Sigmoid colon (tissue), 7 donors: ENCODE results near the gene SPATA13. TPM values are rescaled to one million over a fixed set of nuclear protein-coding genes. Genes with fewer than 3 reads are reported as not detected.

Experiments
- DNase-seq: peaks from one replicate; pipeline ENCODE4 v3.0.0-alpha.2; 2019
- H3K27ac ChIP-seq, 4 donors: fragments of 200-600 bp; sonication (generic); one replicate each; pipeline ENCODE4 v1.5.1; 2016 to 2019; ENCODE audit warnings: mild to moderate bottlenecking in 1 of 4
- H3K27me3 ChIP-seq, 3 donors: fragments of 200-600 bp; sonication (generic); one replicate each; pipeline ENCODE4 v1.5.1; 2019; ENCODE audit warnings: mild to moderate bottlenecking in 1 of 3
- H3K36me3 ChIP-seq, 4 donors: fragments of 200-600 bp; sonication (generic); one replicate each; pipeline ENCODE4 v1.5.1; 2016 to 2019
- H3K4me1 ChIP-seq, 4 donors: fragments of 200-600 bp; sonication (generic); one replicate each; pipeline ENCODE4 v1.5.1; 2017 to 2019
- H3K4me3 ChIP-seq, 4 donors: fragments of 200-600 bp; sonication (generic); one replicate each; pipeline ENCODE4 v1.5.1; 2017 to 2019; ENCODE audit warnings: mild to moderate bottlenecking in 2 of 4, moderate library complexity in 1 of 4
- H3K9me3 ChIP-seq, 4 donors: fragments of 200-600 bp in 3 of 4; sonication (generic) in 3 of 4; one replicate each; pipeline versions ENCODE4 v1.5.1 to v1.6.1; 2013 to 2019
- CTCF ChIP-seq, 4 experiments: fragments of 450-650 bp in 3 of 4; fragments of 200-600 bp in 1 of 4; IDR thresholded peaks; one replicate each; pipeline ENCODE4 v1.5.1; 2016 to 2019; ENCODE audit warnings: antibody characterized with exemption in 4 of 4, mild to moderate bottlenecking in 3 of 4, moderate library complexity in 2 of 4
- EP300 ChIP-seq, 4 donors: sonication (generic); formaldehyde crosslinking; IDR thresholded peaks; one replicate each; pipeline ENCODE4 v1.6.1; 2017; ENCODE audit warnings: antibody characterized with exemption in 4 of 4
- POLR2A ChIP-seq, 2 donors: fragments of 450-650 bp; IDR thresholded peaks; one replicate each; pipeline ENCODE4 v1.6.1; 2016; ENCODE audit warnings: antibody characterized with exemption in 2 of 2, mild to moderate bottlenecking in 2 of 2, moderate library complexity in 2 of 2
- POLR2AphosphoS5 ChIP-seq, 4 donors: sonication (generic); formaldehyde crosslinking; IDR thresholded peaks; one replicate each; pipeline ENCODE4 v1.6.1; 2017; ENCODE audit warnings: antibody characterized with exemption in 4 of 4
- WGBS, 2 donors: extraction: QIAGEN DNeasy Blood & Tissue Kit; methylation state at CpG; one replicate each; pipeline ENCODE4 v1.1.7; 2013; 5-methylcytosine and 5-hydroxymethylcytosine counted together
- intact Hi-C: fragments of 100-400 bp; cut with DNase I; formaldehyde crosslinking; loops from one replicate; pipeline ENCODE4 v1.15.1; 2023
- polyA plus RNA-seq, 3 donors: library from polyadenylated mRNA; stranded (reverse); fragments of 200-250 nt; gene quantifications; one replicate each; pipeline ENCODE4 v1.2.3, GENCODE V29; 2013
- total RNA-seq, 4 donors: library from RNA; depleted of rRNA; stranded (reverse); fragments of >200 nt; gene quantifications; one replicate each; pipeline ENCODE4 v1.1.0, GENCODE V29; 2016
- donor health status: healthy with polysubstance abuse.
- donor health status: Bipolar disorder and iron deficiency.
- donor health status: healthy.

The SPATA13 gene
- total and polyA plus RNA-seq, 7 donors = 15.6 to 29.4 (median 18.1) TPM

GRCh38 chr13:24232037-24232436 is 71.5 kb downstream of the SPATA13 start:
- no peaks in the 10 kb centered on the region for H3K27me3 ChIP-seq
- no peaks in the 10 kb centered on the region for H3K36me3 ChIP-seq
- H3K4me3 ChIP-seq = no peak overlapping the region
- peaks cover 0 to 14% (median 10%) of the 10 kb centered on the region in 4 donors for H3K4me1 ChIP-seq
- no peak for TF ChIP-seq EP300 (IDR thresholded peaks at IDR 0.05)
- no peak for TF ChIP-seq POLR2AphosphoS5 (IDR thresholded peaks at IDR 0.05)
- TF ChIP-seq POLR2A (IDR thresholded peaks at IDR 0.05) = no peak
- no peak for TF ChIP-seq CTCF (IDR thresholded peaks at IDR 0.05)
- DNase-seq = no peak
- intact Hi-C loops = no loop called here
- H3K9me3 ChIP-seq = no peaks in the 10 kb centered on the region
- H3K27ac ChIP-seq = no peak overlapping the region
- WGBS, 2 donors = 60 to 87% methylated on average over 5 of the region's 5 CpGs

GRCh38 chr13:24232474-24232873 is 72.0 kb downstream of the SPATA13 start:
- no peak for DNase-seq
- Histone ChIP-seq H3K9me3 (no peaks in the 10 kb centered on the region), H3K27me3 (no peaks in the 10 kb centered on the region), H3K4me1 (peaks cover 0 to 14% (median 10%) of the 10 kb centered on the region in 4 donors), H3K27ac (no peak overlapping the region), H3K4me3 (no peak overlapping the region), H3K36me3 (no peaks in the 10 kb centered on the region)
- intact Hi-C loops = no loop called here
- TF ChIP-seq CTCF (IDR thresholded peaks at IDR 0.05) = no peak
- no peak for TF ChIP-seq POLR2A (IDR thresholded peaks at IDR 0.05)
- no peak for TF ChIP-seq POLR2AphosphoS5 (IDR thresholded peaks at IDR 0.05)
- no peak for TF ChIP-seq EP300 (IDR thresholded peaks at IDR 0.05)
- WGBS, 2 donors = 90 to 93% methylated on average over 3 of the region's 3 CpGs

- H3K36me3 ChIP-seq = no peaks in the 10 kb centered on the region
- H3K4me1 ChIP-seq = peaks cover 0 to 14% (median 10%) of the 10 kb centered on the region in 4 donors
- no peak for DNase-seq
- WGBS, 2 donors = 70 to 74% methylated on average over 4 of the region's 4 CpGs
- intact Hi-C loops = no loop called here
- H3K4me3 ChIP-seq = no peak overlapping the region
- peak overlapping the region in 3 of 4 donors; percentile 15 to 52 (median 19) for H3K27ac ChIP-seq
- H3K27me3 ChIP-seq = no peaks in the 10 kb centered on the region
- no peaks in the 10 kb centered on the region for H3K9me3 ChIP-seq
- TF ChIP-seq CTCF (IDR thresholded peaks at IDR 0.05) (no peak), EP300 (IDR thresholded peaks at IDR 0.05) (no peak), POLR2AphosphoS5 (IDR thresholded peaks at IDR 0.05) (no peak), POLR2A (IDR thresholded peaks at IDR 0.05) (no peak)
Observed at GRCh38 chr13:24233351-24233901, 72.9 kb downstream of the SPATA13 start.

- DNase-seq = no peak
- H3K36me3 ChIP-seq = no peaks in the 10 kb centered on the region
- no peaks in the 10 kb centered on the region for H3K9me3 ChIP-seq
- H3K27ac ChIP-seq = peak overlapping the region in 1 of 4 donors; percentile 52
- WGBS, 2 donors = 52 to 79% methylated on average over 5 of the region's 5 CpGs
- no peaks in the 10 kb centered on the region for H3K27me3 ChIP-seq
- no peak overlapping the region for H3K4me3 ChIP-seq
- H3K4me1 ChIP-seq = peaks cover 0 to 14% (median 8%) of the 10 kb centered on the region in 4 donors
- TF ChIP-seq EP300 (IDR thresholded peaks at IDR 0.05) (no peak), POLR2A (IDR thresholded peaks at IDR 0.05) (no peak), POLR2AphosphoS5 (IDR thresholded peaks at IDR 0.05) (no peak), CTCF (IDR thresholded peaks at IDR 0.05) (no peak)
- intact Hi-C loops = no loop called here
Observed at GRCh38 chr13:24234200-24234915, 73.8 kb downstream of the SPATA13 start.
